K562 (cell line): ENCODE data around the gene OXNAD1. TPM values are rescaled to one million over a fixed set of nuclear protein-coding genes. Genes with fewer than 3 reads are reported as not detected.

Experiments
- BMI1 ChIP-seq: fragments of 150-350 bp; IDR thresholded peaks from 2 replicates; pipeline ENCODE4 v1.6.1; 2014; ENCODE audit warnings: low read length
- C11orf30 ChIP-seq: fragments of 450-650 bp; IDR thresholded peaks from 2 replicates; pipeline ENCODE4 v1.6.1; 2016; ENCODE audit warnings: low read depth, mild to moderate bottlenecking
- CTBP1 ChIP-seq: fragments of 450-650 bp; IDR thresholded peaks from 2 replicates; pipeline ENCODE4 v1.6.1; 2016; ENCODE audit warnings: borderline replicate concordance
- HCFC1 ChIP-seq: IDR thresholded peaks from 2 replicates; pipeline ENCODE4 v1.6.1; 2012; ENCODE audit warnings: low read depth, low read length, improper control_type of control experiment
- MYNN ChIP-seq, 2 experiments: sonication (generic); formaldehyde crosslinking in 1 of 2; IDR thresholded peaks; 2 replicates each; pipeline versions ENCODE4 v1.5.0 to v1.6.1; 2016 to 2020; ENCODE audit warnings: antibody characterized with exemption in 1 of 2, missing genetic modification reagents in 1 of 2
- SP2 ChIP-seq: IDR thresholded peaks from 2 replicates; pipeline ENCODE4 v1.6.1; 2011; ENCODE audit warnings: mild to moderate bottlenecking, low read depth, low read length, moderate library complexity; ENCODE audit not compliant: poor library complexity, severe bottlenecking; ENCODE audit errors: extremely low read depth
- SRSF1 ChIP-seq: fragments of 200-400 bp; formaldehyde crosslinking; IDR thresholded peaks from 2 replicates; pipeline ENCODE4 v1.6.1; 2017; ENCODE audit warnings: mild to moderate bottlenecking, low read depth, low read length, moderate library complexity
- polyA plus RNA-seq, 8 experiments: library from polyadenylated mRNA; depleted of rRNA in 4 of 8; stranded (reverse) in 5 of 8; unstranded in 3 of 8; fragments of >200 nt; fragmentation: Nextera tagmentation in 2 of 8; fragmentation: Illumina TruSeq in 1 of 8; extraction: Ambion mirVana in 2 of 8; extraction: Trizol in 1 of 8; gene quantifications; 2 replicates each; pipeline versions ENCODE4 v1.2.1 to v1.2.3, GENCODE V29; 2011 to 2014; ENCODE audit warnings: inconsistent platforms in 1 of 8, missing spikeins in 1 of 8
- total RNA-seq, 7 experiments: library from RNA; depleted of rRNA in 6 of 7; stranded (reverse); fragments of >200 nt in 6 of 7; fragmentation: Illumina TruSeq in 2 of 7; extraction: Trizol in 2 of 7; gene quantifications; 2 replicates each; pipeline versions ENCODE4 v1.2.1 to v1.2.3, GENCODE V29; 2011 to 2021; ENCODE audit warnings: low replicate concordance in 1 of 7
- TF ChIP-seq, protein P1 (sequence below), 3 experiments: fragments of 200-800 bp in 1 of 3; fragments of 250-450 bp in 1 of 3; fragments of 450-650 bp in 1 of 3; sonication (Bioruptor Pico) in 1 of 3; sonication (Bioruptor generic) in 1 of 3; formaldehyde crosslinking in 1 of 3; IDR thresholded peaks; 2 replicates each; pipeline versions ENCODE4 v1.6.1 to v1.8.0; 2016 to 2022; ENCODE audit warnings: mild to moderate bottlenecking in 2 of 3, missing genetic modification characterization in 2 of 3, missing compliant biosample characterization in 1 of 3, moderate library complexity in 1 of 3
- TF ChIP-seq, protein P2 (sequence below): sonication (generic); formaldehyde crosslinking; IDR thresholded peaks from 2 replicates; pipeline ENCODE4 v1.8.0; 2022; ENCODE audit warnings: mild to moderate bottlenecking, low read depth, missing genetic modification reagents
- TF ChIP-seq, protein P3 (sequence below), 2 experiments: fragments of 450-650 bp in 1 of 2; sonication (generic) in 1 of 2; formaldehyde crosslinking; conservative IDR thresholded peaks; 2 replicates each; pipeline versions ENCODE4 v1.4.0 to v1.8.1; 2020 to 2022; ENCODE audit warnings: mild to moderate bottlenecking in 1 of 2, missing genetic modification reagents in 1 of 2
- TF ChIP-seq, protein P4 (sequence below): fragments of 250-450 bp; sonication (Bioruptor Pico); IDR thresholded peaks from 2 replicates; pipeline ENCODE4 v1.8.0; 2021; ENCODE audit warnings: moderate library complexity, mild to moderate bottlenecking, inconsistent platforms
- TF ChIP-seq, protein P5 (sequence below): sonication (generic); formaldehyde crosslinking; IDR thresholded peaks from 2 replicates; pipeline ENCODE4 v1.8.0; 2023; ENCODE audit warnings: missing genetic modification reagents, mild to moderate bottlenecking, borderline replicate concordance

The OXNAD1 gene
- total and polyA plus RNA-seq, 9 of the 15 experiments (the other 6 are each of a cell fraction or from before 2014, with no cell fraction given) = 12.8 to 44.4 (median 41.1) TPM

DNA sequence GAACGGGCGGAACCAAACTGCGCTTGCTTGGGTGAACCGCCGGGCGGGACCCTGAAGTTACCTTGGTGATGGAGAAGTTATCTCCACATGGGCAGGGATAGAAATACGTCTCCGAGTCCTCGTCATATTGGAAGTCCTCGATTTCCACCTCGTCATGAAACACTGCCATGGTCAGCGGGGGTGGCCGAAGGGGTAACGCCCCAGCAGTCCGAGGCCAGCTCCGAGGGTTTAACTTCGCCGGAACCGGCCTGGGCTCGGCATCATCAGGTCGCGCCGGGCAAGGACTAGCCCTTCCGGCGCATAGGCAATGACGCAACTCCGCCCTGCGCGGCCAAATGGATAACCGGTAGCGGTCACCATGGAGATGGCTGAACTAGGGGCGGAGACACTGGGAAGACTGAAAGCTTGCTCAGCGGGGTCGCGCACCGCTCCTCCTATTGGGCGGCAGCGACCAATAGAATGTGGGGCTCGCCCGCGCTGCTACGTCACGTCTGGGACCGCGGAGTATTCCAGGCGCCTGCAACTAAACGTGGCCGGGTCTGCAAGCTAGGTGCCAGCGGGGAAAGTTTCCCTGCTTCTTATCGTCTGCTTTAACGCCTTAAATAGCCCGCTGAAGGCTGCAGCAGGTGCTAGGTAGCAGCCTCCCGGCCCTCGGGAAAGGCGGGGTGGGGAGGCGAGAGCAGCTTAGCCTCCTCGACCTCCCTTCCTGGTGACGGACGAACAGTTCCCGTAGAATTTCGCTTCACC, at the start of gene OXNAD1, which contains the start of gene DPH3 (continued):
- TF ChIP-seq, protein P1, sequence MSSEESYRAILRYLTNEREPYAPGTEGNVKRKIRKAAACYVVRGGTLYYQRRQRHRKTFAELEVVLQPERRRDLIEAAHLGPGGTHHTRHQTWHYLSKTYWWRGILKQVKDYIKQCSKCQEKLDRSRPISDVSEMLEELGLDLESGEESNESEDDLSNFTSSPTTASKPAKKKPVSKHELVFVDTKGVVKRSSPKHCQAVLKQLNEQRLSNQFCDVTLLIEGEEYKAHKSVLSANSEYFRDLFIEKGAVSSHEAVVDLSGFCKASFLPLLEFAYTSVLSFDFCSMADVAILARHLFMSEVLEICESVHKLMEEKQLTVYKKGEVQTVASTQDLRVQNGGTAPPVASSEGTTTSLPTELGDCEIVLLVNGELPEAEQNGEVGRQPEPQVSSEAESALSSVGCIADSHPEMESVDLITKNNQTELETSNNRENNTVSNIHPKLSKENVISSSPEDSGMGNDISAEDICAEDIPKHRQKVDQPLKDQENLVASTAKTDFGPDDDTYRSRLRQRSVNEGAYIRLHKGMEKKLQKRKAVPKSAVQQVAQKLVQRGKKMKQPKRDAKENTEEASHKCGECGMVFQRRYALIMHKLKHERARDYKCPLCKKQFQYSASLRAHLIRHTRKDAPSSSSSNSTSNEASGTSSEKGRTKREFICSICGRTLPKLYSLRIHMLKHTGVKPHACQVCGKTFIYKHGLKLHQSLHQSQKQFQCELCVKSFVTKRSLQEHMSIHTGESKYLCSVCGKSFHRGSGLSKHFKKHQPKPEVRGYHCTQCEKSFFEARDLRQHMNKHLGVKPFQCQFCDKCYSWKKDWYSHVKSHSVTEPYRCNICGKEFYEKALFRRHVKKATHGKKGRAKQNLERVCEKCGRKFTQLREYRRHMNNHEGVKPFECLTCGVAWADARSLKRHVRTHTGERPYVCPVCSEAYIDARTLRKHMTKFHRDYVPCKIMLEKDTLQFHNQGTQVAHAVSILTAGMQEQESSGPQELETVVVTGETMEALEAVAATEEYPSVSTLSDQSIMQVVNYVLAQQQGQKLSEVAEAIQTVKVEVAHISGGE (CRISPR knock-in tag; IDR thresholded peaks at IDR 0.05) = peak; percentile 73 to 96 (median 82); a peak in 5 of 6 replicates
- TF ChIP-seq C11orf30 (peak; percentile 99), BMI1 (peak; percentile 29; the same call in 1 of the 2 replicates), MYNN (IDR thresholded peaks at IDR 0.05) (no peak; the same call in 1 of the 2 replicates), MYNN (CRISPR knock-in tag; IDR thresholded peaks at IDR 0.05) (no peak), SRSF1 (no peak), CTBP1 (peak; percentile 79; the same call in 1 of the 2 replicates), HCFC1 (peak; percentile 92), SP2 (peak; percentile 9)
- TF ChIP-seq, protein P2, sequence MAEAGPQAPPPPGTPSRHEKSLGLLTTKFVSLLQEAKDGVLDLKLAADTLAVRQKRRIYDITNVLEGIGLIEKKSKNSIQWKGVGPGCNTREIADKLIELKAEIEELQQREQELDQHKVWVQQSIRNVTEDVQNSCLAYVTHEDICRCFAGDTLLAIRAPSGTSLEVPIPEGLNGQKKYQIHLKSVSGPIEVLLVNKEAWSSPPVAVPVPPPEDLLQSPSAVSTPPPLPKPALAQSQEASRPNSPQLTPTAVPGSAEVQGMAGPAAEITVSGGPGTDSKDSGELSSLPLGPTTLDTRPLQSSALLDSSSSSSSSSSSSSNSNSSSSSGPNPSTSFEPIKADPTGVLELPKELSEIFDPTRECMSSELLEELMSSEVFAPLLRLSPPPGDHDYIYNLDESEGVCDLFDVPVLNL (CRISPR knock-in tag) = no peak
- TF ChIP-seq, protein P3, sequence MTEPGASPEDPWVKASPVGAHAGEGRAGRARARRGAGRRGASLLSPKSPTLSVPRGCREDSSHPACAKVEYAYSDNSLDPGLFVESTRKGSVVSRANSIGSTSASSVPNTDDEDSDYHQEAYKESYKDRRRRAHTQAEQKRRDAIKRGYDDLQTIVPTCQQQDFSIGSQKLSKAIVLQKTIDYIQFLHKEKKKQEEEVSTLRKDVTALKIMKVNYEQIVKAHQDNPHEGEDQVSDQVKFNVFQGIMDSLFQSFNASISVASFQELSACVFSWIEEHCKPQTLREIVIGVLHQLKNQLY (CRISPR knock-in tag; conservative IDR thresholded peaks at IDR 0.05) = 0 out of 4 replicates have a peak, but pooled peaks of 1 of the 2 experiments have one; percentile 27
- TF ChIP-seq, protein P4, sequence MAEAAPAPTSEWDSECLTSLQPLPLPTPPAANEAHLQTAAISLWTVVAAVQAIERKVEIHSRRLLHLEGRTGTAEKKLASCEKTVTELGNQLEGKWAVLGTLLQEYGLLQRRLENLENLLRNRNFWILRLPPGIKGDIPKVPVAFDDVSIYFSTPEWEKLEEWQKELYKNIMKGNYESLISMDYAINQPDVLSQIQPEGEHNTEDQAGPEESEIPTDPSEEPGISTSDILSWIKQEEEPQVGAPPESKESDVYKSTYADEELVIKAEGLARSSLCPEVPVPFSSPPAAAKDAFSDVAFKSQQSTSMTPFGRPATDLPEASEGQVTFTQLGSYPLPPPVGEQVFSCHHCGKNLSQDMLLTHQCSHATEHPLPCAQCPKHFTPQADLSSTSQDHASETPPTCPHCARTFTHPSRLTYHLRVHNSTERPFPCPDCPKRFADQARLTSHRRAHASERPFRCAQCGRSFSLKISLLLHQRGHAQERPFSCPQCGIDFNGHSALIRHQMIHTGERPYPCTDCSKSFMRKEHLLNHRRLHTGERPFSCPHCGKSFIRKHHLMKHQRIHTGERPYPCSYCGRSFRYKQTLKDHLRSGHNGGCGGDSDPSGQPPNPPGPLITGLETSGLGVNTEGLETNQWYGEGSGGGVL (CRISPR knock-in tag) = no peak
- TF ChIP-seq, protein P5, sequence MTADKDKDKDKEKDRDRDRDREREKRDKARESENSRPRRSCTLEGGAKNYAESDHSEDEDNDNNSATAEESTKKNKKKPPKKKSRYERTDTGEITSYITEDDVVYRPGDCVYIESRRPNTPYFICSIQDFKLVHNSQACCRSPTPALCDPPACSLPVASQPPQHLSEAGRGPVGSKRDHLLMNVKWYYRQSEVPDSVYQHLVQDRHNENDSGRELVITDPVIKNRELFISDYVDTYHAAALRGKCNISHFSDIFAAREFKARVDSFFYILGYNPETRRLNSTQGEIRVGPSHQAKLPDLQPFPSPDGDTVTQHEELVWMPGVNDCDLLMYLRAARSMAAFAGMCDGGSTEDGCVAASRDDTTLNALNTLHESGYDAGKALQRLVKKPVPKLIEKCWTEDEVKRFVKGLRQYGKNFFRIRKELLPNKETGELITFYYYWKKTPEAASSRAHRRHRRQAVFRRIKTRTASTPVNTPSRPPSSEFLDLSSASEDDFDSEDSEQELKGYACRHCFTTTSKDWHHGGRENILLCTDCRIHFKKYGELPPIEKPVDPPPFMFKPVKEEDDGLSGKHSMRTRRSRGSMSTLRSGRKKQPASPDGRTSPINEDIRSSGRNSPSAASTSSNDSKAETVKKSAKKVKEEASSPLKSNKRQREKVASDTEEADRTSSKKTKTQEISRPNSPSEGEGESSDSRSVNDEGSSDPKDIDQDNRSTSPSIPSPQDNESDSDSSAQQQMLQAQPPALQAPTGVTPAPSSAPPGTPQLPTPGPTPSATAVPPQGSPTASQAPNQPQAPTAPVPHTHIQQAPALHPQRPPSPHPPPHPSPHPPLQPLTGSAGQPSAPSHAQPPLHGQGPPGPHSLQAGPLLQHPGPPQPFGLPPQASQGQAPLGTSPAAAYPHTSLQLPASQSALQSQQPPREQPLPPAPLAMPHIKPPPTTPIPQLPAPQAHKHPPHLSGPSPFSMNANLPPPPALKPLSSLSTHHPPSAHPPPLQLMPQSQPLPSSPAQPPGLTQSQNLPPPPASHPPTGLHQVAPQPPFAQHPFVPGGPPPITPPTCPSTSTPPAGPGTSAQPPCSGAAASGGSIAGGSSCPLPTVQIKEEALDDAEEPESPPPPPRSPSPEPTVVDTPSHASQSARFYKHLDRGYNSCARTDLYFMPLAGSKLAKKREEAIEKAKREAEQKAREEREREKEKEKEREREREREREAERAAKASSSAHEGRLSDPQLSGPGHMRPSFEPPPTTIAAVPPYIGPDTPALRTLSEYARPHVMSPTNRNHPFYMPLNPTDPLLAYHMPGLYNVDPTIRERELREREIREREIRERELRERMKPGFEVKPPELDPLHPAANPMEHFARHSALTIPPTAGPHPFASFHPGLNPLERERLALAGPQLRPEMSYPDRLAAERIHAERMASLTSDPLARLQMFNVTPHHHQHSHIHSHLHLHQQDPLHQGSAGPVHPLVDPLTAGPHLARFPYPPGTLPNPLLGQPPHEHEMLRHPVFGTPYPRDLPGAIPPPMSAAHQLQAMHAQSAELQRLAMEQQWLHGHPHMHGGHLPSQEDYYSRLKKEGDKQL (CRISPR knock-in tag) = no peak
